Thyroid gland (tissue), 4 donors: ENCODE measurements around the gene PPOX. TPM values are rescaled to one million over a fixed set of nuclear protein-coding genes. Genes with fewer than 3 reads are reported as not detected.

ENCODE experiments used
- DNase-seq, 2 donors: peaks; one replicate each; pipeline ENCODE4 v3.0.0-alpha.2; 2019
- H3K27ac ChIP-seq, 3 donors: fragments of 200-600 bp; sonication (generic); 1 replicate in 2 of 3; 2 replicates in 1 of 3; pipeline ENCODE4 v1.5.1; 2016 to 2019; ENCODE audit warnings: mild to moderate bottlenecking in 1 of 3, moderate library complexity in 1 of 3
- H3K27me3 ChIP-seq: fragments of 200-600 bp; sonication (generic); one replicate; pipeline ENCODE4 v1.5.1; 2019
- H3K36me3 ChIP-seq, 2 donors: fragments of 200-600 bp; sonication (generic); one replicate each; pipeline ENCODE4 v1.5.1; 2016 to 2019
- H3K4me1 ChIP-seq, 2 donors: fragments of 200-600 bp; sonication (generic); one replicate each; pipeline ENCODE4 v1.5.1; 2017 to 2019
- H3K4me3 ChIP-seq, 3 donors: fragments of 200-600 bp; sonication (generic); replicated peaks in 1 of 3; 1 replicate in 2 of 3; 2 replicates in 1 of 3; pipeline ENCODE4 v1.5.1; 2016; ENCODE audit warnings: mild to moderate bottlenecking in 1 of 3
- H3K9me3 ChIP-seq: fragments of 200-600 bp; sonication (generic); one replicate; pipeline ENCODE4 v1.5.1; 2017
- POLR2A ChIP-seq, 2 donors: fragments of 450-650 bp; IDR thresholded peaks; one replicate each; pipeline ENCODE4 v1.6.1; 2017; ENCODE audit warnings: antibody characterized with exemption in 2 of 2, mild to moderate bottlenecking in 2 of 2, moderate library complexity in 1 of 2
- WGBS, 2 donors: methylation state at CpG; one replicate each; pipeline ENCODE4 v1.1.5; 2017; 5-methylcytosine and 5-hydroxymethylcytosine counted together
- intact Hi-C: fragments of 100-400 bp; cut with DNase I; formaldehyde crosslinking; loops from one replicate; pipeline ENCODE4 v1.15.1; 2023
- total RNA-seq, 4 donors: library from RNA; depleted of rRNA; stranded (reverse); fragments of >200 nt; gene quantifications; one replicate each; pipeline ENCODE4 v1.2.3, GENCODE V29; 2016
- TF ChIP-seq, protein P1 (sequence below), 6 experiments: fragments of 200-600 bp in 3 of 6; fragments of 450-650 bp in 3 of 6; sonication (generic) in 3 of 6; IDR thresholded peaks; one replicate each; pipeline ENCODE4 v1.5.1; 2016 to 2019; ENCODE audit warnings: antibody characterized with exemption in 6 of 6, mild to moderate bottlenecking in 2 of 6, inconsistent platforms in 1 of 6, moderate library complexity in 1 of 6

The PPOX gene
- total RNA-seq, 4 donors from 2014 or later: 12.6 to 30.0 (median 21.8) TPM

DNA sequence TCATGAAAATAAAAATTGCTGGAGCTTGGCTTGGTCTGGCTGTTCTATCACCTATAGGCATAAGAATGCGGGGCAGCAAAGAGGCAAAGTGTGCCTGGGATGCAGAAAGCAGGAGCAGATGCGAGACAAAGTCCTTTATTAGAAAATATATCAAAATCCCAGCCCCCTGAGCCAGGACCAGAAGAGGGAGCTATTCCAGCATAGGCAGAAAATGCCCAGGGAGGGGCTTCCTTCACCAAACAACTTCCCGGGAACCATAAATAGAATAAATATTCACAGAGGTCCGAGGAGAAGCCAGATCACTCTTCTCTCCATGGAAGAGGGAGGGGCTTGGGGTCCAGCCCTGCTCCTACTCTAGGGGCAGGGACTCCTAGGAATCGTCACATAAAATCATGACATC lies 5.0 kb downstream of the PPOX start:
- no peaks in the 10 kb centered on the region for H3K27me3 ChIP-seq
- intact Hi-C loops: loop anchor here (10.0 kb wide), 1 partner anchor 54 kb away; the partner anchor contains the start of genes APOA2 and TOMM40L
- DNase-seq: no peak
- peaks cover 33 to 44% of the 10 kb centered on the region in 2 donors for H3K36me3 ChIP-seq
- H3K4me1 ChIP-seq: peaks cover 10 to 23% of the 10 kb centered on the region in 2 donors
- H3K27ac ChIP-seq: no peak overlapping the region
- TF ChIP-seq POLR2A (IDR thresholded peaks at IDR 0.05): no peak
- TF ChIP-seq, protein P1, sequence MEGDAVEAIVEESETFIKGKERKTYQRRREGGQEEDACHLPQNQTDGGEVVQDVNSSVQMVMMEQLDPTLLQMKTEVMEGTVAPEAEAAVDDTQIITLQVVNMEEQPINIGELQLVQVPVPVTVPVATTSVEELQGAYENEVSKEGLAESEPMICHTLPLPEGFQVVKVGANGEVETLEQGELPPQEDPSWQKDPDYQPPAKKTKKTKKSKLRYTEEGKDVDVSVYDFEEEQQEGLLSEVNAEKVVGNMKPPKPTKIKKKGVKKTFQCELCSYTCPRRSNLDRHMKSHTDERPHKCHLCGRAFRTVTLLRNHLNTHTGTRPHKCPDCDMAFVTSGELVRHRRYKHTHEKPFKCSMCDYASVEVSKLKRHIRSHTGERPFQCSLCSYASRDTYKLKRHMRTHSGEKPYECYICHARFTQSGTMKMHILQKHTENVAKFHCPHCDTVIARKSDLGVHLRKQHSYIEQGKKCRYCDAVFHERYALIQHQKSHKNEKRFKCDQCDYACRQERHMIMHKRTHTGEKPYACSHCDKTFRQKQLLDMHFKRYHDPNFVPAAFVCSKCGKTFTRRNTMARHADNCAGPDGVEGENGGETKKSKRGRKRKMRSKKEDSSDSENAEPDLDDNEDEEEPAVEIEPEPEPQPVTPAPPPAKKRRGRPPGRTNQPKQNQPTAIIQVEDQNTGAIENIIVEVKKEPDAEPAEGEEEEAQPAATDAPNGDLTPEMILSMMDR (IDR thresholded peaks at IDR 0.05): no peak
- WGBS, 2 donors: 61 to 79% methylated on average over 5 of the region's 5 CpGs
- no peak overlapping the region for H3K4me3 ChIP-seq
- H3K9me3 ChIP-seq: no peaks in the 10 kb centered on the region

DNA sequence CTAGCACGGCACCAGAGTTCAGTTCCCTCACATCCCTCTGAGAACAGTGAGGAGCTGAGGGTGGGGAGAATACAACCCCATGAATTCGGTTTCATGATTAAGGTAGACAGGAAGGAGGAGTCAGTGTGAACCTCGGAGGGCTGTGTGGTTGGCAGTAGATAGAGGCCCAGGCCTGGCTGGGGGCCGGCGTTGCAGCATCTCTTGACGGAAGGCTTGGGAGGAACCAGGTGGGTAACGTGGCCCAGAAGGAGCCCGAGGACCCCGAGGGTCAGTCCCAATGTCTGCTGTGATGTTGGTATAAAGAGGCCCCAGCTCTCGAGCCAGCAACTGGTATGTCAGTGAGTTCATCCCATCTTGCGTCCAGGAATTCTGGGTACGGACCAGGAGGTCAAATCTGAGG lies 5.5 kb downstream of the PPOX start:
- Histone ChIP-seq H3K4me3 (no peak overlapping the region), H3K9me3 (no peaks in the 10 kb centered on the region), H3K27ac (peak overlapping the region in 1 of 3 donors; percentile 10), H3K4me1 (peaks cover 14 to 28% of the 10 kb centered on the region in 2 donors), H3K36me3 (peaks cover 33 to 44% of the 10 kb centered on the region in 2 donors), H3K27me3 (no peaks in the 10 kb centered on the region)
- WGBS, 2 donors: 89 to 90% methylated on average over 12 of the region's 12 CpGs
- intact Hi-C loops: loop anchor here (10.0 kb wide), 1 partner anchor 53 kb away; the partner anchor contains the start of genes APOA2 and TOMM40L
- no peak for DNase-seq
- TF ChIP-seq, protein P1 (IDR thresholded peaks at IDR 0.05): no peak
- no peak for TF ChIP-seq POLR2A (IDR thresholded peaks at IDR 0.05)

DNA sequence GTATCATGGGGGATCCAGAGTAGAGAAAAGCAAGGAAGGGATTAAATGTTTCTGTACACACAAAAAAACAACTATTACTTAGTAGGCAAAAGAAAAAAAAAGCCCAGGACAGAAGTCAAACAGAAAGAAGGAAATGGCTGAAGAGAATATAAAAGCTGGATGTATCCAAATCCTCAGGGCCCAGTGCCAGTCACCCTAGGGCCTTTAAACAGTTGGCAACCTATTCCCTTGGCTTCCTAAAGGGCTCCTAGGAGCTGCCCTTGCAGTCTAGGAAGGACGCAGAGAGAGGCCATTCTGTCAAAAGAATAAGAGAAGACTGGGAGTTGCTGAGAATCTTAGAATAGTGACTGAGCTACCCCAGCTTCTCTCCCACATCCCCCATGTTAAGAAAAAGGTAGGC lies 6.1 kb downstream of the PPOX start:
- no peak for DNase-seq
- Histone ChIP-seq H3K27ac (peak overlapping the region in 1 of 3 donors; percentile 30), H3K4me1 (peaks cover 8 to 22% of the 10 kb centered on the region in 2 donors), H3K36me3 (peaks cover 33 to 44% of the 10 kb centered on the region in 2 donors), H3K27me3 (no peaks in the 10 kb centered on the region), H3K4me3 (no peak overlapping the region), H3K9me3 (no peaks in the 10 kb centered on the region)
- TF ChIP-seq POLR2A (IDR thresholded peaks at IDR 0.05): no peak
- TF ChIP-seq, protein P1 (IDR thresholded peaks at IDR 0.05): no peak
- intact Hi-C loops: loop anchor here (10.0 kb wide), 1 partner anchor 52 kb away; the partner anchor contains the start of genes APOA2 and TOMM40L
- 82 to 89% methylated on average over 1 of the region's 1 CpG for WGBS, 2 donors

DNA sequence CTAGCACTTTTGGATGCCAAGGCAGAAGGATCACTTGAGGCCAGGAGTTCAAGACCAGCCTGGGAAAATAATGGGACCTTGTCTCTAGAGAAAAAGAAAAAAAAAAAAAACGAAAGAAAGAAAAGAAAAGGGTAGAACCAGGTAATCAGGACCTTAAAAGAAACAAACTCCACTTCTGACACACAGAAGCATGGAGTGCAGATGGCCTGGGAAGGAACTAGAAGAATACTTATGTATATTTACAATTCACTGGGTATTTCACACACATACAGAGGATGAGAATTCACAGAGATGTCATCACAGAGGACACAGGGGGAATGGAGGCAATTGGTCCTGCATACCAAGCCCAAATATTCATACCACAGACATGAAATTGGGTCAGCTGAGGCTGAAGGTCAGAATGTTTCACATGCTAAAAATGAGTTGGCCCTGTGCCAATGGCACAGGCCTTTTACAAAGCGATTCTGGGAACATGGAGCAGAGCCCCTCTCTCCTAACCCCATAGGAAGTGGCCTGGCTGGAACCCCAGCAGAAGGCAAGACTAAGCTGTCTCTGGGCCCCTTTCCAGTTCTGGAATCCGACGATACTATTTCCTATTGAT lies 6.7 kb downstream of the PPOX start:
- intact Hi-C loops: loop anchor here (10.0 kb wide), 1 partner anchor 52 kb away; the partner anchor contains the start of genes APOA2 and TOMM40L
- H3K9me3 ChIP-seq: no peaks in the 10 kb centered on the region
- no peaks in the 10 kb centered on the region for H3K27me3 ChIP-seq
- no peak overlapping the region for H3K4me3 ChIP-seq
- peak in 1 of 2 donors; percentile 32 for DNase-seq
- H3K4me1 ChIP-seq: peaks cover 8 to 25% of the 10 kb centered on the region in 2 donors
- no peak for TF ChIP-seq POLR2A (IDR thresholded peaks at IDR 0.05)
- TF ChIP-seq, protein P1 (IDR thresholded peaks at IDR 0.05): no peak
- 51 to 77% methylated on average over 4 of the region's 4 CpGs for WGBS, 2 donors
- H3K27ac ChIP-seq: peak overlapping the region in 2 of 3 donors; percentile 12 to 49
- peaks cover 33 to 44% of the 10 kb centered on the region in 2 donors for H3K36me3 ChIP-seq

DNA sequence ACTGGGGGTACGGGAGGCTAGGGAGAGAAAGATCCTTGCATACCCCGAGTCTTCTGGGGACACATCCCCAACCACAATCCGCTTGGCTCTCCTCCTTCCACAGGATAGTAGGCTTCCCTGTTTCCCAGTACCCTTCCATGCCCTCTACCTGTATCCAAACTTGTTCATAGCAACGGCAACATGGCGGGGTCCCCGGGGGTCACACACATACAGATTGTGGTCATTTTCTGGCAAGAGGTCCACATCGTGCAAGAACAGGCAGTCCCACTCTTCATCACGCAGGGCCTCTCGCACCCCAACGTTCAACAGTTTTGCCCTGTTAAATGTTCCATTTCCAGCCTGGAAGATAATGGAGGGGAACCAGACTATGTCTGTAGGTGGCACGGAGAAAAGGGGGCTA lies 7.5 kb downstream of the PPOX start:
- Histone ChIP-seq H3K27ac (peak overlapping the region in 2 of 3 donors; percentile 12 to 49), H3K27me3 (no peaks in the 10 kb centered on the region), H3K4me1 (peaks cover 8 to 28% of the 10 kb centered on the region in 2 donors), H3K4me3 (no peak overlapping the region), H3K9me3 (no peaks in the 10 kb centered on the region), H3K36me3 (peaks cover 33 to 44% of the 10 kb centered on the region in 2 donors)
- TF ChIP-seq, protein P1 (IDR thresholded peaks at IDR 0.05): no peak
- no peak for TF ChIP-seq POLR2A (IDR thresholded peaks at IDR 0.05)
- WGBS, 2 donors: 96 to 97% methylated on average over 11 of the region's 11 CpGs
- DNase-seq: no peak
- intact Hi-C loops: loop anchor here (10.0 kb wide), 1 partner anchor 51 kb away; the partner anchor contains the start of genes APOA2 and TOMM40L
